ENCODE data around the gene C22orf15. TPM values are rescaled to one million over a fixed set of nuclear protein-coding genes. Genes with fewer than 3 reads are reported as not detected.

C22orf15 gene
- total RNA-seq, 1 donor from 2014 or later = 0.36 TPM

DNA sequence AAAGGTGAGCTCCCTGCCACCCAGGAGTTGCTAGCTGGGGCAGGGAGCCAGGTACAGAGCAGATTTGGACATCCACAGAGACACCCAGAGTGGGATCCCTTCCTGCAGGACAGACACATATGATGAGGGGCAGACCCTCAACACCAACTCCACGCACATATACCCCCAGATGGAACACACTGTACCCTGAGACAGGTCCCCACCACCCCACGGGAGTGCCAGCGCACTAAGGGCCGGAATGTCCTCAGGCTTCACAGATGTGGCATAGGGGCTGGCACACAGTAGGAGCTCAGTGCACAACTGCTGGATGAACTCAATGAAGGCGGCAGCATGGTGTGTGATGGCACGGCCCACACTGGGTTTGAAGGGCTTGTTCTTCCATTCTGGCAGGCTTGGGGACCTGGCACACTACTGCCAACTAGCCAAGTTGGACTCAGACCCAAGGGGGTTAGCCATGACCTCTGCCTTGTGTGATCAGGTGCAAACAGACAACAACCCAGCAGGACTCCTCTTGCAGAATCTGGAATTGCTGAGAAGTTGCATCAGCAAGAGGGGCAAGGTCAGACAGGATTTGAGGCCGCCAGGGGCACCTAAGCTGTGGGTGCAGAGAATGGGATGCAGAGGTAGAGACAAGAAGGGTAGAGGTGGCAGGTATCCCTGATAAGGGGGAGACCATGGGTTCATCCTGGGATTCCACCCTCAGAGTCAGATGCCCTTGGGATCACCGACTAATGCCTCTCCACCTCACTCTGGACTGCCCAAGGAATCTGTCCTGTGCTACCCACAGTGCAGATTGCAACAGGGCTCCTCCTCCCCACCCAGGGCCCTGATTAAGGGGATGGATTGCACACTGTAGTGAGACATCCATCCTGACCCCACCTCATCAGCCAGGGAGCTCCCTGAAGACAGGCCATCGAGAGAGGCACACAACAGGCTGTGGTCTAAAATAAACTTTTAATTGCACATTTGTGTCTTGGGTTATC, 2.4 kb downstream of the C22orf15 start:
- no peak for DNase-seq (ENCODE audit: low spot score in 2 of 2, unreplicated experiment in 2 of 2)

DNA sequence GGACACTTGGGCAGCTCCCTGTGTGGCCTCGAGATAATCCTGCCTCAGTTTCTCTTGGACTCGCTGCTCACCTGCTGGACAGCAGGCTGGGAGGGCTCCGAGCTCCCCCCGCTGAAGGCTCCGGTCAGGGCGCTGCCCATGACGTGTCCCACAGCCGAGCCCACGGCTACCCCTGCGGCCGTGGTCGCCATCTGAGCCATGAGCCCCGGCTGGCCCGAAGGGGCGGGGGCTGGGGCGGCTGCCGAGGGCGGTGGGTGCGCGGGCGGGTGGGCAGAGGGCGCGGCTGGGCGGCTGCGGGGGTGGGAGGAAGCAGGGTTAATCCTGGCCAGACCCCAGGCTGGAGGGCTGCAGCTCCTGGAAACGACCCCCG, 4.5 kb downstream of the C22orf15 start:
- H3K4me3 Mint-ChIP-seq = peak overlapping the region; percentile 86
- DNase-seq (ENCODE audit: low spot score in 2 of 2, unreplicated experiment in 2 of 2) = no peak
- H3K27me3 Mint-ChIP-seq (ENCODE audit: low read depth) = no peaks in the 10 kb centered on the region
- H3K36me3 Mint-ChIP-seq = peaks cover 3% of the 10 kb centered on the region
- no peaks in the 10 kb centered on the region for H3K9me3 Mint-ChIP-seq
- H3K27ac Mint-ChIP-seq = no peak overlapping the region
- H3K4me1 Mint-ChIP-seq = peaks cover 28% of the 10 kb centered on the region
- TF ChIP-seq, protein P1, sequence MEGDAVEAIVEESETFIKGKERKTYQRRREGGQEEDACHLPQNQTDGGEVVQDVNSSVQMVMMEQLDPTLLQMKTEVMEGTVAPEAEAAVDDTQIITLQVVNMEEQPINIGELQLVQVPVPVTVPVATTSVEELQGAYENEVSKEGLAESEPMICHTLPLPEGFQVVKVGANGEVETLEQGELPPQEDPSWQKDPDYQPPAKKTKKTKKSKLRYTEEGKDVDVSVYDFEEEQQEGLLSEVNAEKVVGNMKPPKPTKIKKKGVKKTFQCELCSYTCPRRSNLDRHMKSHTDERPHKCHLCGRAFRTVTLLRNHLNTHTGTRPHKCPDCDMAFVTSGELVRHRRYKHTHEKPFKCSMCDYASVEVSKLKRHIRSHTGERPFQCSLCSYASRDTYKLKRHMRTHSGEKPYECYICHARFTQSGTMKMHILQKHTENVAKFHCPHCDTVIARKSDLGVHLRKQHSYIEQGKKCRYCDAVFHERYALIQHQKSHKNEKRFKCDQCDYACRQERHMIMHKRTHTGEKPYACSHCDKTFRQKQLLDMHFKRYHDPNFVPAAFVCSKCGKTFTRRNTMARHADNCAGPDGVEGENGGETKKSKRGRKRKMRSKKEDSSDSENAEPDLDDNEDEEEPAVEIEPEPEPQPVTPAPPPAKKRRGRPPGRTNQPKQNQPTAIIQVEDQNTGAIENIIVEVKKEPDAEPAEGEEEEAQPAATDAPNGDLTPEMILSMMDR (IDR thresholded peaks at IDR 0.05; ENCODE audit: unreplicated experiment) = no peak

More for the DNA sequence above, 2.4 kb downstream of the C22orf15 start:
- Mint-ChIP-seq H3K27me3 (ENCODE audit: low read depth) (no peaks in the 10 kb centered on the region), H3K4me3 (peak overlapping the region; percentile 22), H3K27ac (peak overlapping the region; percentile 66), H3K36me3 (peaks cover 3% of the 10 kb centered on the region), H3K4me1 (peaks cover 22% of the 10 kb centered on the region), H3K9me3 (no peaks in the 10 kb centered on the region)
- TF ChIP-seq, protein P1 (IDR thresholded peaks at IDR 0.05; ENCODE audit: unreplicated experiment) = no peak

DNA sequence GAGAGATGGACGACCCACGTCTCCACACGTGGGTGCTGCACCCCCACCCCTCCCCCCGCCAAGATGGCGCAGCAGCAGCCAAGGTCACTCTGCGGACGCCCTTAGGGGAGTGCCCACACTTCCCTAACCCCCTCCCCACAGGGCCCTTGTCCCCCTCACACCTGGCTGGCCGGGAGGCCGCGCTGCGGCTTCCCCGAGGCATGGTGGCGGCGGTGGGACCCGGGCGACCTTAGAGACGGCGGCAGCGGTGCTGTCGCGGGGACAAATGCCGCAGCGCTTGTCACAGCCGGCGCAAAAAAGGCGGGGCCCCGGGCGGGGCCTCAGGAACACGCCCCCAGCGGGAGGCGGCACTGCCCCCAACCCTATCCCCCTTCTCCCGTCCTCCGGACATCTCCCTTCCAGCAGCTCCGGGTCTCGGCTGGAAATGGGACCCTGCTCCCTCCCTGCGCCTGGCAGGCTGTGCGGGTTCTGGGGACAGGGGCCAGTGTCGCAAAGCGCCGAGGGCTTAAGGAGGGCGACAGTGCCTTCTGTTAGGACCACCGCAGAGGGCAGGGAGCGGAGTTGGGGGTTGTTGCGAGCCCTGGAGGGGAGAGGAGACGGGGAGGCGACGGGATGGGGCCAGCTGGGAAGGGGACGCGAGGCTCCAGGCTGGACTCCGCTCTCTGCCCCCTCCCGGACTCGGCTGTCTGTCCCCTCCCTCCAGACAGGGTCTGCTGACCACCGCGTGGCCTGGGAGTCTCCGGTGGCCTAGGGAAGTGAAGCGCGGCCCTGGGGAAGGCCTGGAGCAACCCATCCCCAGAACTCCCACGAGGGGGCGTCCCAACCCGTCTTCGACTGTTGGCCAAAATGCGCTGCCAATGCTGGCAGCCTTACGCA, 5.1 kb downstream of the C22orf15 start, which contains the start of gene CHCHD10:
Gene CHCHD10, minus strand, starts transcription at position 300 of the 876 bp plus-strand sequence. Its CDS starts 98 bp downstream, at position 202.
- Mint-ChIP-seq H3K4me3 (peak within 1 kb of the TSS; percentile 86), H3K36me3 (peaks cover 3% of the 10 kb centered on the region), H3K27ac (peak within 1 kb of the TSS; percentile 82), H3K9me3 (no peaks in the 10 kb centered on the region), H3K4me1 (peaks cover 23% of the 10 kb centered on the region), H3K27me3 (ENCODE audit: low read depth) (no peaks in the 10 kb centered on the region)
- peak; percentile 62 to 88 for DNase-seq (ENCODE audit: low spot score in 2 of 2, unreplicated experiment in 2 of 2)
- TF ChIP-seq, protein P1 (IDR thresholded peaks at IDR 0.05; ENCODE audit: unreplicated experiment) = peak; percentile 78

DNA sequence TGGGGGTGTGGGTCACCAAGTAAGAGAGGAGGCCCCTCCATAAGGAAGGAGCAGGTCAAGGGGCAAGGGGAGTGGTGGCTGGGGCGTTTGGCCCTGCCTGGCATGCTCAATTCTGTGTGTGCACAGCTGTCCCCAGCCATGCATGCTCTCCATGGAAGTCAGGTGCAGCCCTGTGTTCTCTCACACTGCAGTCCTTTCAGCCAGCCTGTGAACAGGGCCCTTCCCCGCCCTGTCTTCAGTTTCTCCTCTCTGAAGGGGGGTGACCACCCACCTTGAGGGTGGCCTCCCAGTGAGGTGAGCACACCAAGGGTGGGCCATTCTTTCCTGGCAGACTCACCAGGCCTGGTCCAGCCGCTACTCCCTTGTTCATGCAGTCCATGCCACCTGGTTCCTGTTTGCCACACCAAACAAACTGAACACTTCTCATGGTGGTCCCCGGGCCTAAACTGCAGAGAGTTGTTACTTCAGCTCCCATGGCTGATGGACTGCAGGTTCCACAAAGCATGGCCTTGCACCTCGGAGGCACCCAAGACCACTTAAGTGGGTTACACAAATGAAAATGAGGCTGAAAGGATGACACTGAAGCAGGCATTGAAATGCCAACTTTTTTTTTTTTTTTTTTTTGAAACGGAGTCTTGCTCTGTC, 6.7 kb downstream of the C22orf15 start:
- Mint-ChIP-seq H3K27me3 (ENCODE audit: low read depth) (no peaks in the 10 kb centered on the region), H3K36me3 (peaks cover 3% of the 10 kb centered on the region), H3K9me3 (no peaks in the 10 kb centered on the region), H3K27ac (peak overlapping the region; percentile 12), H3K4me1 (peaks cover 31% of the 10 kb centered on the region), H3K4me3 (peak overlapping the region; percentile 26)
- TF ChIP-seq, protein P1 (IDR thresholded peaks at IDR 0.05; ENCODE audit: unreplicated experiment) = no peak
- no peak for DNase-seq (ENCODE audit: low spot score in 2 of 2, unreplicated experiment in 2 of 2)

DNA sequence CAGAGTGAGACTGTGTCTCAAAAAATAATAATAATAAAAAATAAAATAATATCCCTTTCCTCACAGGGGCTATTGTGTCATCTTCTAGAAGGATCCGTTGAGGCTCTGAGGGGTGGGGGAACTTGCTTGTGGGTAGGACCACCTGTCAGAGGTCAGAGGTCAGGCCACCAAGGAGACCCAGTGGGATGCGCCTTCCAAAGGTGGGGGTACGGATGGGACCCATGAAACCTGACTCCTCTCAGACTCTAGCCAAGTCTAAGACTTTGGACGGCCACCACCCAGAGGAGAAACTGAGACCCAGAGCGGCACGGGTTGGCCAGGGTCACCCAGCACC, 9.5 kb downstream of the C22orf15 start:
- Mint-ChIP-seq H3K27me3 (ENCODE audit: low read depth) (no peaks in the 10 kb centered on the region), H3K27ac (peak overlapping the region; percentile 69), H3K36me3 (no peaks in the 10 kb centered on the region), H3K4me3 (peak overlapping the region; percentile 69), H3K9me3 (no peaks in the 10 kb centered on the region), H3K4me1 (peaks cover 49% of the 10 kb centered on the region)
- TF ChIP-seq, protein P1 (IDR thresholded peaks at IDR 0.05; ENCODE audit: unreplicated experiment) = no peak
- DNase-seq (ENCODE audit: low spot score in 2 of 2, unreplicated experiment in 2 of 2) = no peak
